Lower leg skin (tissue), 4 donors: ENCODE data around the gene IFT22. TPM values are rescaled to one million over a fixed set of nuclear protein-coding genes. Genes with fewer than 3 reads are reported as not detected.

Source experiments
- DNase-seq, 2 donors: peaks; one replicate each; pipeline ENCODE4 v3.0.0-alpha.2; 2019; ENCODE audit warnings: low spot score in 2 of 2
- H3K4me3 ChIP-seq: fragments of 200-600 bp; sonication (generic); 2 replicates; pipeline ENCODE4 v1.5.1; 2017; ENCODE audit warnings: mild to moderate bottlenecking, low read depth; ENCODE audit not compliant: poor library complexity, severe bottlenecking
- POLR2A ChIP-seq, 2 donors: fragments of 450-650 bp; IDR thresholded peaks; one replicate each; pipeline ENCODE4 v1.6.1; 2016 to 2017; ENCODE audit warnings: antibody characterized with exemption in 2 of 2, mild to moderate bottlenecking in 1 of 2, moderate library complexity in 1 of 2
- WGBS, 2 donors: methylation state at CpG; one replicate each; pipeline ENCODE4 v1.1.5; 2018; 5-methylcytosine and 5-hydroxymethylcytosine counted together
- intact Hi-C: fragments of 100-400 bp; cut with DNase I; formaldehyde crosslinking; loops from one replicate; pipeline ENCODE4 v1.15.0; 2023; ENCODE audit warnings: low total_unique reads
- total RNA-seq, 4 donors: library from RNA; depleted of rRNA; stranded (reverse); fragments of >200 nt; gene quantifications; one replicate each; pipeline ENCODE4 v1.1.0, GENCODE V29; 2016
- TF ChIP-seq, protein P1 (sequence below), 3 donors: fragments of 450-650 bp; IDR thresholded peaks; one replicate each; pipeline ENCODE4 v1.5.1; 2016; ENCODE audit warnings: antibody characterized with exemption in 3 of 3, mild to moderate bottlenecking in 3 of 3, moderate library complexity in 2 of 3

Gene IFT22
- total RNA-seq: 10 to 100 TPM; 10.7 to 15.7 (median 12.5) TPM

DNA sequence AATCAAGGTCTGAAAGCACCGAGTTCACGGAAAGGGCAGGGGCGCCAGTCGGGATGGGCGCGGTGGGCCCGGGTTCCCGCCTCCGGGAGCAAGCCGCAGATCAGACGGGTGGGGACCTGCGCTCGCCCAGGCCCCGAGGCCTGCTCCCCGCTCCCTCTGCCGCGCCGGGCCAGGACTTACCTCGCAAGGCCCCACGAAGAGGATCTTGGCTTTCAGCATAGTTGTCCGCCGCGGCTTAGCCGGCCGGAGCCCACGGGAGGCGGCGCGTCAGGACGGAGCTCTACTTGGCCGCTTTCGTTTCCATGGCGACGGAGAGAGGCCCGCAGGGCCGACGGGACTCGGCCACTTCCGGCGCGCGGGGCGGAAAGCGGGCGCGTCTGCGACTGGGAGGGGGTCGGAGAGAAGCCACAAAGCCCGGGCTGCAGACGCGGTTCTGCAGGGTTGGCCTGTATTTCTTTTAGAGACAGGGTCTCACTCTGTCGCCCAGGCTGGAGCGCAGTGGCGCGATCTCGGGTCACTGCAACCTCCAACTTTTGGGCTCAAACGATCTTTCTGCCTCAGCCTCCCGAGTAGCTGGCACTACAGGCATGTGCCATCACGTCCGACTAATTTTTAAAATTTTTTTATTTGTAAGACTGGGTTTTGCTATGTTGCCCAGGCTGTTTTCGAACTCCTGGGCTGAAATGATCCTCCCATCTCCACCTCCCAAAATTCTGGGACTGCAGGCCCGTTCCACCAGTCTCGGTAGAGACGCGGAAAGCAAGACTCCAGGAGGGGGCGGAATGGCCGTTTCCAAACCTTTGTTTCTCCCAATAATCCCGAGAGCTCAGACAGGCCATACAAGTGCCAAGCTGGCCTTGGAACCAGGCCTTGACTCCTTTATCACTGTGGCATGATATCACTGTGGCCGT is at the start of gene IFT22:
Gene IFT22, minus strand, starts transcription at position 322 of the 911 bp plus-strand sequence. Its CDS starts 103 bp downstream, at position 219.
- intact Hi-C loops: no loop called here
- 1 to 2% methylated on average over 37 to 38 of the region's 69 CpGs for WGBS, 2 donors
- DNase-seq: peak; percentile 83 to 96
- TF ChIP-seq POLR2A (IDR thresholded peaks at IDR 0.05): no peak
- TF ChIP-seq, protein P1, sequence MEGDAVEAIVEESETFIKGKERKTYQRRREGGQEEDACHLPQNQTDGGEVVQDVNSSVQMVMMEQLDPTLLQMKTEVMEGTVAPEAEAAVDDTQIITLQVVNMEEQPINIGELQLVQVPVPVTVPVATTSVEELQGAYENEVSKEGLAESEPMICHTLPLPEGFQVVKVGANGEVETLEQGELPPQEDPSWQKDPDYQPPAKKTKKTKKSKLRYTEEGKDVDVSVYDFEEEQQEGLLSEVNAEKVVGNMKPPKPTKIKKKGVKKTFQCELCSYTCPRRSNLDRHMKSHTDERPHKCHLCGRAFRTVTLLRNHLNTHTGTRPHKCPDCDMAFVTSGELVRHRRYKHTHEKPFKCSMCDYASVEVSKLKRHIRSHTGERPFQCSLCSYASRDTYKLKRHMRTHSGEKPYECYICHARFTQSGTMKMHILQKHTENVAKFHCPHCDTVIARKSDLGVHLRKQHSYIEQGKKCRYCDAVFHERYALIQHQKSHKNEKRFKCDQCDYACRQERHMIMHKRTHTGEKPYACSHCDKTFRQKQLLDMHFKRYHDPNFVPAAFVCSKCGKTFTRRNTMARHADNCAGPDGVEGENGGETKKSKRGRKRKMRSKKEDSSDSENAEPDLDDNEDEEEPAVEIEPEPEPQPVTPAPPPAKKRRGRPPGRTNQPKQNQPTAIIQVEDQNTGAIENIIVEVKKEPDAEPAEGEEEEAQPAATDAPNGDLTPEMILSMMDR (IDR thresholded peaks at IDR 0.05): no peak
- peak within 1 kb of the TSS; percentile 73 for H3K4me3 ChIP-seq

- no peak for DNase-seq
- TF ChIP-seq POLR2A (IDR thresholded peaks at IDR 0.05): no peak
- TF ChIP-seq, protein P1 (IDR thresholded peaks at IDR 0.05): no peak
- WGBS, 2 donors: 54 to 62% methylated on average over 5 of the region's 5 CpGs
- no peak overlapping the region for H3K4me3 ChIP-seq
- intact Hi-C loops: loop anchor here (10.0 kb wide), 1 partner anchor 164 kb away; no protein-coding TSS in a partner anchor
These were observed 49.2 kb upstream of the IFT22 start for GRCh38 chr7:101370836-101371235.

- WGBS, 2 donors: 53 to 69% methylated on average over 8 of the region's 8 CpGs
- TF ChIP-seq, protein P1 (IDR thresholded peaks at IDR 0.05): no peak
- TF ChIP-seq POLR2A (IDR thresholded peaks at IDR 0.05): no peak
- intact Hi-C loops: no loop called here
- no peak overlapping the region for H3K4me3 ChIP-seq
- DNase-seq: no peak
These were observed 47.0 kb upstream of the IFT22 start for GRCh38 chr7:101368422-101369165.

DNA sequence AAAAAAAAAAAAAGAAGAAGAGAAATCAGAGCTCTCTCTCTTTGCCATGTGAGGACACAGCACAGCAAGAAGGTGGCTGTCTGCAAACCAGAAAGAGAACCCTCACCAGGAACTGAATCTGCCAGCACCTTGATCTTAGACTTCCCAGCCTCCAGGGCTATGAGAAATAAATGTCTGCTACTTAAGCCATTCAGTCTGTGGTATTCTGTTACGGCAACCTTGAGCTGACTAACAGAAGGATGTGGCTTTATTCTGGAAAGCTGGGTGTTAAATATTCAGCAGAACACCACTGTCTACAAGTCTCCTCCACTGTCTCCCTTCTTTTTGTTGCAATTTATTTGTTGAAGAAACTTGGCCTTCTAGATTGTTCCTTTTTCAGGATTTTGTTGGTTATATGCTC is 46.1 kb upstream of the IFT22 start:
- WGBS, 2 donors: 82 to 94% methylated on average over 1 of the region's 1 CpG
- TF ChIP-seq POLR2A (IDR thresholded peaks at IDR 0.05): no peak
- TF ChIP-seq, protein P1 (IDR thresholded peaks at IDR 0.05): no peak
- H3K4me3 ChIP-seq: no peak overlapping the region
- no peak for DNase-seq
- intact Hi-C loops: no loop called here

DNA sequence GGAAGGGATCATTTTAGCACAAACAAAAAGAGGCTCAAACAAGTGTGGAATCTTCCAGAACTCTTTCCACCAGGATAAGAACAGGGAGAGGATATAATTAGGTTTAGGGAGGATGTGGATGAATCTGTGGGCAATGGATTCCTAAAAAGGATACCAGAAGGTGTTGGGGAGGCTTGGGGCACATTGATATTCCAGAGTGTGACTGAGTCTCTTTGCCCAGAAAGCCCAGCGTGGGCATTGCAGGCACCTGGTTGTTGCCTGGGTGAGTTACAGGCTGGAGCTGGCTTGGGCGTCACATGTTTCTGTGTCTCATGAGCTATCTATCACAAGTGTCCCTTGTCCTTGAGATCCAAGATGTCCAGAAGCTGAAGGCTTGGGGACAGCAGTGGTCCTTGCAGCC is 44.3 kb upstream of the IFT22 start:
- TF ChIP-seq, protein P1 (IDR thresholded peaks at IDR 0.05): no peak
- no peak overlapping the region for H3K4me3 ChIP-seq
- no peak for DNase-seq
- 91 to 97% methylated on average over 2 of the region's 2 CpGs for WGBS, 2 donors
- intact Hi-C loops: no loop called here
